ENCODE data around the gene P2RX3.

The P2RX3 gene

DNA sequence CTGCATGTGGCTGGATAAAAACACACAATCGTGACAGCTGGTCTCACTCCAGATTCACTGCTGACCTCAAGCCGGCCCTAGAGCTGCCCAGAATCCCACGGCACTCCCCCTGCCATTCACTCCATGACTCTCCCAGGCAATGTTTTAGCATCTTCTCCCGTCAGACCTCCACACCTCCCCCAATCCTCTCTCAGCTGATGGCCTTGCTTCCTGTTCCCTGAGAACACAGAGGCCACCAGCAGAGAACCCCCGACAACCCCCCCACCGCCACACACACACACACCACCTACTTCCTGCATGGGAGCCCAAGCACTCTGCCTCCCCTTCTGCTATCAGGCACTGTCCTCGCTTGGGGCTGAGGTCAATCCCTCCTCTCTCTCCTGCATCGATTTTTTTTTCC is 22.7 kb upstream of the P2RX3 start:
- H3K27me3 ChIP-seq: peaks cover 20% of the 10 kb centered on the region
- no peaks in the 10 kb centered on the region for H3K9me3 ChIP-seq
- H3K4me1 ChIP-seq (ENCODE audit: control insufficient read depth in 1 of 2, insufficient read depth in 1 of 2, low read depth in 1 of 2, low read length in 1 of 2): peaks cover 0 to 9% of the 10 kb centered on the region in 2 experiments
- H3K27ac ChIP-seq: no peak overlapping the region
- no peak for TF ChIP-seq CTCF (IDR thresholded peaks at IDR 0.05)
- no peak overlapping the region for H3K4me3 ChIP-seq (ENCODE audit: low read depth in 1 of 2, low read length in 1 of 2)
- H3K36me3 ChIP-seq: no peaks in the 10 kb centered on the region

DNA sequence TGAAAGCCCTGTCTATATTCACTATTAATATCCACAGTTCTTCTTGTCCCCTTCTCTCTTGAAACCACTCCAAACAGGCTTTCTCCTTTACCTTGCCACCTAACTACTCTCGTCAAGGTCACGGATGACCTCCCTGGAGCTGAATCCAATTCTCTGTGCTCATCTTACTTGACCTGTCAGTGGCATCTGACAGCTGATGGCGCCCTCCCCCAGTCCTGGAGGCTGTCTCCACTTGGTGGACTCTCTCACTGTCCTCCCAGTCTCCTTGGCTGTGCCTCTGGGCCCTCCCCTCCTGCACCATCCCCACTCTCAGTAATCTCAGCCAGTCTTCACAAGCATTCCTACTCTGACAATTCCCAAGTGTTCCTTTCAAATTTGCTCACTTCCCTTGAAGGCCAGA is 22.1 kb upstream of the P2RX3 start:
- Histone ChIP-seq H3K4me3 (ENCODE audit: low read depth in 1 of 2, low read length in 1 of 2) (no peak overlapping the region), H3K27me3 (peaks cover 15% of the 10 kb centered on the region), H3K4me1 (ENCODE audit: control insufficient read depth in 1 of 2, insufficient read depth in 1 of 2, low read depth in 1 of 2, low read length in 1 of 2) (peaks cover 0 to 8% of the 10 kb centered on the region in 2 experiments), H3K9me3 (no peaks in the 10 kb centered on the region), H3K36me3 (no peaks in the 10 kb centered on the region), H3K27ac (no peak overlapping the region)
- no peak for TF ChIP-seq CTCF (IDR thresholded peaks at IDR 0.05)

GRCh38 chr11:57318178-57318577 is 20.0 kb upstream of the P2RX3 start:
- H3K9me3 ChIP-seq: no peaks in the 10 kb centered on the region
- no peaks in the 10 kb centered on the region for H3K4me1 ChIP-seq (ENCODE audit: control insufficient read depth in 1 of 2, insufficient read depth in 1 of 2, low read depth in 1 of 2, low read length in 1 of 2)
- no peaks in the 10 kb centered on the region for H3K36me3 ChIP-seq
- no peak overlapping the region for H3K27ac ChIP-seq
- H3K4me3 ChIP-seq (ENCODE audit: low read depth in 1 of 2, low read length in 1 of 2): no peak overlapping the region
- peaks cover 7% of the 10 kb centered on the region for H3K27me3 ChIP-seq
- no peak for TF ChIP-seq CTCF (IDR thresholded peaks at IDR 0.05)

DNA sequence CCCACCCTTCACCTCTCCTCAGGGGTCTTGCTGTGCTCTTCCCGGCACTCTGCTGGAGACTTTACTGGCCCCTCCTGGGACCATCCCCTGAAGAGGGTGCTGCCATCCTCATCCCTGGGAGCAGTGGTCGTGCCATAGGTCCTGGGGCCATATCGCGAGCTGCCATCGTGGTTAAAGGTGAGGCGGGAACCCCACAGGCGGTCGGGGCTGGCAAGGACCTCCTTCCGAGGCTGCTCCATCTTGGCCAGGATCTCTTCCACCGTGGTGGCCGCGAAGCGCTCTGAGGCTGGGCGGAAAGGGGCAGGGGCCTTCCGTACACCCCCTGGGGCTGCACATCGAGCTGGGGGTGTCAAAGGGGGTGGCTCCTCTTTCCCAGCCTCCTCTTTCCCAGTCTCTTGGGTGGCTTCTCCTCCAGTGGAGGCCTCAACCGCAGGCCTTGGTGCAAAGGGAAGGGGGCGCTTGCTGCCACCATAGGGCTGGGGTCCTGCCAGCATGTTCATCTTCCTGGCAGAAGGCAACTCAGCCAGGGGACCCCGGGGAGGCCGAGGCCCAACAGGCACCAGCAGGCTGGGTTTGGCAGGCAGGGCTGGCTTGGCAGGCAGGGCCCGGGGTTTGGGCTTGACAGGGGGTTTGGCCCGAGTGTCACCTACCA is 18.0 kb upstream of the P2RX3 start:
- H3K4me3 ChIP-seq (ENCODE audit: low read depth in 1 of 2, low read length in 1 of 2): no peak overlapping the region
- H3K27ac ChIP-seq: no peak overlapping the region
- no peak for TF ChIP-seq CTCF (IDR thresholded peaks at IDR 0.05)
- peaks cover 4 to 9% of the 10 kb centered on the region in 2 experiments for H3K4me1 ChIP-seq (ENCODE audit: control insufficient read depth in 1 of 2, insufficient read depth in 1 of 2, low read depth in 1 of 2, low read length in 1 of 2)
- H3K9me3 ChIP-seq: no peaks in the 10 kb centered on the region
- H3K36me3 ChIP-seq: no peaks in the 10 kb centered on the region
- H3K27me3 ChIP-seq: peaks cover 20% of the 10 kb centered on the region

- H3K27me3 ChIP-seq: peaks cover 20% of the 10 kb centered on the region
- no peak overlapping the region for H3K27ac ChIP-seq
- TF ChIP-seq CTCF (IDR thresholded peaks at IDR 0.05): no peak
- peaks cover 11 to 16% of the 10 kb centered on the region in 2 experiments for H3K4me1 ChIP-seq (ENCODE audit: control insufficient read depth in 1 of 2, insufficient read depth in 1 of 2, low read depth in 1 of 2, low read length in 1 of 2)
- H3K36me3 ChIP-seq: no peaks in the 10 kb centered on the region
- no peak overlapping the region for H3K4me3 ChIP-seq (ENCODE audit: low read depth in 1 of 2, low read length in 1 of 2)
- no peaks in the 10 kb centered on the region for H3K9me3 ChIP-seq
These were observed 17.3 kb upstream of the P2RX3 start for GRCh38 chr11:57320719-57321387.
